Stomach (tissue), 9 donors: ENCODE results near the gene SLC2A14. TPM values are rescaled to one million over a fixed set of nuclear protein-coding genes. Genes with fewer than 3 reads are reported as not detected.
A peak's percentile ranks its signal among the peaks of the same experiment; 100 is the strongest.
"Not testable (repeated sequence)": the region's sequence is repeated elsewhere in the genome, so short reads cannot be mapped to it uniquely, and the experiment has no call there.

Experiments
- DNase-seq, 2 donors: peaks; one replicate each; pipeline versions ENCODE4 v3.0.0 to v3.0.0-alpha.2; 2013 to 2019
- H3K27ac ChIP-seq, 5 donors: fragments of 200-600 bp in 4 of 5; sonication (generic) in 4 of 5; one replicate each; pipeline ENCODE4 v1.5.1; 2013 to 2019; ENCODE audit warnings: mild to moderate bottlenecking in 1 of 5, moderate library complexity in 1 of 5
- H3K27me3 ChIP-seq, 3 donors: fragments of 200-600 bp; sonication (generic); one replicate each; pipeline ENCODE4 v1.5.1; 2017 to 2019; ENCODE audit warnings: mixed run types in 1 of 3
- H3K36me3 ChIP-seq, 4 donors: fragments of 200-600 bp; sonication (generic); 1 replicate in 3 of 4; 2 replicates in 1 of 4; pipeline ENCODE4 v1.5.1; 2016 to 2019
- H3K4me1 ChIP-seq, 4 donors: fragments of 200-600 bp; sonication (generic); one replicate each; pipeline ENCODE4 v1.5.1; 2016 to 2019
- H3K4me3 ChIP-seq, 4 donors: fragments of 200-600 bp; sonication (generic) in 3 of 4; one replicate each; pipeline ENCODE4 v1.5.1; 2016 to 2019; ENCODE audit warnings: mild to moderate bottlenecking in 1 of 4
- H3K9me3 ChIP-seq, 4 donors: fragments of 200-600 bp; sonication (generic); one replicate each; pipeline ENCODE4 v1.5.1; 2016 to 2019
- CTCF ChIP-seq, 7 experiments: fragments of 450-650 bp in 4 of 7; fragments of 200-600 bp in 3 of 7; sonication (generic) in 3 of 7; IDR thresholded peaks; one replicate each; pipeline ENCODE4 v1.5.1; 2016 to 2019; ENCODE audit warnings: antibody characterized with exemption in 7 of 7, control low read depth in 2 of 7, mild to moderate bottlenecking in 1 of 7
- EP300 ChIP-seq: sonication (generic); formaldehyde crosslinking; IDR thresholded peaks from one replicate; pipeline ENCODE4 v1.6.1; 2017; ENCODE audit warnings: antibody characterized with exemption
- POLR2A ChIP-seq, 4 donors: fragments of 450-650 bp; IDR thresholded peaks; one replicate each; pipeline ENCODE4 v1.6.1; 2016; ENCODE audit warnings: antibody characterized with exemption in 4 of 4, control low read depth in 2 of 4, mild to moderate bottlenecking in 1 of 4, moderate library complexity in 1 of 4
- POLR2AphosphoS5 ChIP-seq, 3 donors: sonication (generic); formaldehyde crosslinking; IDR thresholded peaks; one replicate each; pipeline ENCODE4 v1.6.1; 2016; ENCODE audit warnings: antibody characterized with exemption in 3 of 3
- WGBS, 5 donors: extraction: QIAGEN DNeasy Blood & Tissue Kit in 3 of 5; methylation state at CpG; one replicate each; pipeline versions ENCODE4 v1.1.5 to v1.1.7; 2013 to 2018; 5-methylcytosine and 5-hydroxymethylcytosine counted together
- intact Hi-C: fragments of 100-400 bp; cut with DNase I; formaldehyde crosslinking; loops from one replicate; pipeline ENCODE4 v1.15.1; 2023; ENCODE audit warnings: low total_unique reads
- polyA plus RNA-seq, 3 donors: library from polyadenylated mRNA; stranded (reverse); fragments of 200-250 nt; gene quantifications; one replicate each; pipeline ENCODE4 v1.2.3, GENCODE V29; 2013
- total RNA-seq, 5 donors: library from RNA; depleted of rRNA; stranded (reverse); fragments of >200 nt; gene quantifications; one replicate each; pipeline versions ENCODE4 v1.1.0 to v1.2.3, GENCODE V29; 2014 to 2016
- donor health status: healthy with polysubstance abuse.
- donor health status: Bipolar disorder and iron deficiency.
- donor health status: healthy.

The SLC2A14 gene
- total and polyA plus RNA-seq, 8 donors, result 0.05 to 0.61 TPM; not detected in 6

DNA sequence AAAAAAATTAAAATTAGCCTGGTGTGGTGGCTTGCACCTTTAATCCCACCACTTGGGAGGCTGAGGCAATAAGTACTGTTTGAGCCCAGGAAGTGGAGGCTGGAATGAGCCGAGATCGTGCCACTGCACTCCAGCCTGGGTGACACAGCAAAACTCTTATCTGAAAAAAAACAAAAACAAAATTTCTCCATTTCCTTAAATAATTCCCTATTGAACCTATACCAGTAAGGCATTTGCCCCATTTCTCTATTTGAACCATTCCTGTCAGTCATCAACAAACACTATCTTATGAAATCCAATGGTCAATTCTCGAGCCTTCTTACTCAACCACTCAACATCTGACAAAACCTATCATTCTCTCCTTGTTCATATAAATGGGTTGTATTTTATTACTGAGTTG is 14.7 kb downstream of the SLC2A14 start:
- no peak for TF ChIP-seq CTCF (IDR thresholded peaks at IDR 0.05)
- no peak for TF ChIP-seq EP300
- no peak for TF ChIP-seq POLR2AphosphoS5 (IDR thresholded peaks at IDR 0.05)
- no peak for TF ChIP-seq POLR2A (IDR thresholded peaks at IDR 0.05)
- Histone ChIP-seq H3K4me1 (peaks cover 0 to 15% (median 4%) of the 10 kb centered on the region in 4 donors), H3K36me3 (no peaks in the 10 kb centered on the region), H3K27me3 (no peaks in the 10 kb centered on the region), H3K27ac (no peak overlapping the region), H3K9me3 (no peaks in the 10 kb centered on the region), H3K4me3 (no peak overlapping the region)
- intact Hi-C loops, result no loop called here
- no peak for DNase-seq
- 73 to 87% (median 79%) methylated on average over 3 of the region's 3 CpGs for WGBS, 5 donors

GRCh38 chr12:7856516-7856915 is 16.2 kb downstream of the SLC2A14 start:
- intact Hi-C loops, result no loop called here
- Histone ChIP-seq H3K27me3 (no peaks in the 10 kb centered on the region), H3K4me1 (peaks cover 0 to 15% (median 4%) of the 10 kb centered on the region in 4 donors), H3K4me3 (no peak overlapping the region), H3K36me3 (no peaks in the 10 kb centered on the region), H3K9me3 (no peaks in the 10 kb centered on the region), H3K27ac (no peak overlapping the region)
- DNase-seq, result no peak
- TF ChIP-seq POLR2AphosphoS5 (IDR thresholded peaks at IDR 0.05), result no peak
- 76 to 87% (median 82%) methylated on average over 6 of the region's 6 CpGs for WGBS, 5 donors

GRCh38 chr12:7853557-7853956 is 19.2 kb downstream of the SLC2A14 start:
- no peaks in the 10 kb centered on the region for H3K4me1 ChIP-seq
- peaks cover 0 to 5% (median 0%) of the 10 kb centered on the region in 3 donors for H3K27me3 ChIP-seq
- intact Hi-C loops, result no loop called here
- H3K4me3 ChIP-seq, result no peak overlapping the region
- H3K9me3 ChIP-seq, result no peaks in the 10 kb centered on the region
- H3K27ac ChIP-seq, result no peak overlapping the region
- TF ChIP-seq EP300 (no peak), POLR2AphosphoS5 (IDR thresholded peaks at IDR 0.05) (no peak), POLR2A (IDR thresholded peaks at IDR 0.05) (no peak), CTCF (IDR thresholded peaks at IDR 0.05) (no peak)
- DNase-seq, result no peak
- H3K36me3 ChIP-seq, result no peaks in the 10 kb centered on the region
- WGBS, 5 donors, result 57 to 69% (median 60%) methylated on average over 2 of the region's 2 CpGs

DNA sequence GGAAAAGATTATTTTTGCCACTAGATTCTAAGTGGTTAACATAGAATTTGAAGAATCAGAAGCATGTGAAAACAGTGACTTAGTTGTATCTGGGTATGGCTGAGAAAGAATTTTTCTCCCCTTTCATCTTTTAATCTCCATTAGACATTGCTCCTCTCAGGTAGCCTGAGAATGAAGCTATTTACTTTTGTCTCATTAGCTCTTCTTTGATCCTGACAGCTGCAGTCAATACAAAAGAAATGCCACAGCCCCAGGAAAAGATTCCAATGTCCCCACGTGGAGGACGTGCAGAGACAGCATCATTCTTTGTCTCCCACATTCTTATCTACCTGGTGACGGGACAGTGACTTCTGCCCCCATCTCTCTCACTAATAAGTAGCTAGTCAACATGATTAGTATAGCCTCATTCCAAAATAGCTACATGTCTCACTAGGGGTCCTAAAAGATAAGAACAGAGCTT is 21.1 kb downstream of the SLC2A14 start:
- H3K4me1 ChIP-seq, H3K9me3 ChIP-seq, H3K4me3 ChIP-seq, H3K27ac ChIP-seq, DNase-seq, H3K36me3 ChIP-seq, H3K27me3 ChIP-seq, intact Hi-C loops: not testable (repeated sequence)
- 35 to 69% (median 44%) methylated on average over 3 of the region's 3 CpGs for WGBS, 5 donors

DNA sequence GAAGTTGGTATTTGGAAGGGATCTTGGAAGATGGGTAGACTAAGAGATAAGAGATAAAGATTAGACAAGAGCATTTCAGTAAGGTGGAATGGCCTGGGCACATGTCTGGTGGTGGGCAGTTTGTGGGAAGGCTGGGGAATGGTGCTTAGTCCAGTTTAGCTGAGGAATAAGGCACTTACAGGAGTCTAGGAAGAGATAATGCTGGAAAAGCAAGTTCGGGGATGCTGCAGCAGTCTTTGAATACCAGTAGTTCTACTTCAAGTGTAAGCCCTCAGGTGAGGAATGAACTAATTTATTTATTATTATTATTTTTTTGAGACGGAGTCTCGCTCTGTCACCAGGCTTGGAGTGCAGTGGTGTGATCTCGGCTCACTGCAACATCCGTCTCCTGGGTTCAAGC is 22.6 kb downstream of the SLC2A14 start:
- H3K27me3 ChIP-seq, DNase-seq, H3K4me1 ChIP-seq, H3K4me3 ChIP-seq, H3K9me3 ChIP-seq, intact Hi-C loops, H3K36me3 ChIP-seq, H3K27ac ChIP-seq: not testable (repeated sequence)
- 90 to 99% (median 96%) methylated on average over 5 of the region's 5 CpGs for WGBS, 5 donors

DNA sequence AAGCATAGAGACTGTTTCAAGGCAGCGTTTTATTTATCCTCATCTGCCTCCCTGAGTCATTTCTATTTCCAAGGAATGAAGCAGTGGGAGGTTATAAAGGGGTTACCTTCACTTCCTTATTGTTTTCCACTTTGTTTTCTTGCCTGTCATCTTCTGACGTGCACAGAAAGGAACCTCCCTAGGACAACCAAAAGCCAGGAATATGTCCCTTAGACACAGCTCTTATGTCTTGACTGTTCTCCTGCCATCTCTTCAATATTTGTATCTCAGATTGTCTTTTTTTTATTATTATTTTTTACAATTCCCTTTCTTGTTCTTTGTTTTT is 24.7 kb downstream of the SLC2A14 start:
- WGBS, 5 donors, result 10 to 22% (median 16%) methylated on average over 2 of the region's 2 CpGs
- DNase-seq, H3K36me3 ChIP-seq, H3K4me1 ChIP-seq, H3K27me3 ChIP-seq, H3K9me3 ChIP-seq, intact Hi-C loops, H3K4me3 ChIP-seq, H3K27ac ChIP-seq: not testable (repeated sequence)

GRCh38 chr12:7847226-7848097 is 25.3 kb downstream of the SLC2A14 start:
- H3K4me1 ChIP-seq, H3K9me3 ChIP-seq, H3K27me3 ChIP-seq, H3K36me3 ChIP-seq, H3K27ac ChIP-seq, H3K4me3 ChIP-seq, intact Hi-C loops: not testable (repeated sequence)
- 22 to 49% (median 27%) methylated on average over 2 to 4 of the region's 4 CpGs for WGBS, 5 donors
- DNase-seq, result peak in 1 of 2 donors; percentile 18
